GM18907 (cell line): ENCODE measurements around the gene PSMB10.
"Not testable (repeated sequence)": the region's sequence is repeated elsewhere in the genome, so short reads cannot be mapped to it uniquely, and the experiment has no call there.

Experiments
- ATAC-seq: cut with Tn5 transposase; IDR thresholded peaks from one replicate; pipeline ENCODE4 v1.9.1; 2021; ENCODE audit warnings: mild to moderate bottlenecking, moderate library complexity; ENCODE audit not compliant: unreplicated experiment

Gene PSMB10

DNA sequence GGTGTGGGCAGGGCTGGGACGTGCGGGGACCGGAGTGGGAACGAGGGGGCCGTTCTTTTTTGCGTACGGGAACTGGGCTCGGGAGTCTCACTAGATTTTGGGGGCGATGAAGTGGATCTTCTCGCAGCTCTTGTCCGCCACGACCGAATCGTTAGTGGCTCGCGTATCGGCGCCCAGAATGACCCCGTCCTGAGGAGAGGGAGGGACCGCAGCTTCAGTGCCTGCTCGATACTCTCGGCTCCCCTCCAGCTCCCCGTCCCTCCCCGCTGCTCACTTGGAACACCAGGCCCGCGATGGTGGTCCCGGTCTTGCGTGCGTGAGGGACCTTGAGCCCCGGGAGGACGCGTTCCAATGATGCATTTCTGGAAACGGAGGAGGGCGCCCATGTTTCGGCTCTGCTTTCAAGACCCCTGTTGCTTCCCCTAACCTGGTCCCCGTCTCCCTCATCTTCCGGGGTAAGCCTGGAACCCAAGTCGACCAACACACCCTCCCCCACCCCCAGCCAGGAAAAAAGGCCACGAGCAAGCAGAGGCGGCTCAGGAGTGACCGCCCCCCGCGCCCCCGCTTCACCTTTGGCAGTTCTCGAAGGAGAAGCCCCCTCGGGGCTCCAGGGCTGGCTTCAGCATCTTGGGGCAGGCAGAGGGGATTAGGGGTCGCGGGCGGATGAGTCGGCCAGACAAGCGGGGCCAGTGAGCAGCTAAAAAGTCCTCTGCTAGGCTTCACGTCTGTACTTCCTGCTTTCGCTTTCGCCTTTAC lies at the start of gene PSMB10:
PSMB10 (minus strand) TSS at position 727 of the 756 bp plus-strand sequence; CDS start at position 626, 101 bp downstream.
- ATAC-seq: peak; percentile 1

DNA sequence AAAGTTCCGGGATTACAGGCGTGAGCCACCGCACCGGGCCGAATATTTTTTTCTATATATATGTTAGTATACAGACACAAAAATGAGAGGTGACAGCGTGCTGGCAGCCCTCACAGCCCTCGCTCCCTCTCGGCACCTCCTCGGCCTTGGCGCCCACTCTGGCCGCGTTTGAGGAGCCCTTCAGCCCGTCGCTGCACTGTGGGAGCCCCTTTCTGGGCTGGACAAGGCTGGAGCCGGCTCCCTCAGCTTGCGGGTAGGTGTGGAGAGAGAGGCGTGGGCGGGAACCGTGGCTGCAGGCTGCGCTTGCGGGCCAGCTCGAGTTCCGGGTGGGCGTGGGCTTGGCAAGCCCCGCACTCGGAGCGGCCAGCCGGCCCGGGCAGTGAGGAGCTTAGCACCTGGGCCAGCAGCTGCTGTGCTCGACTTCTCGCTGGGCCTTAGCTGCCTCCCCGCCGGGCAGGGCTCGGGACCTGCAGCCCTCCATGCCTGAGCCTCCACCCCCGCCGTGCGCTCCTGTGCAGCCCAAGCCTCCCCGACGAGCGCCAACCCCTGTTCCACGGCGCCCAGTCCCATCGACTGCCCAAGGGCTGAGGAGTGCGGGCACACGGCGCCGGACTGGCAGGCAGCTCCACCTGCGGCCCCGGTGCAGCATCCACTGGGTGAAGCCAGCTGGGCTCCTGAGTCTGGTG lies 45.5 kb upstream of the PSMB10 start:
- no peak for ATAC-seq

DNA sequence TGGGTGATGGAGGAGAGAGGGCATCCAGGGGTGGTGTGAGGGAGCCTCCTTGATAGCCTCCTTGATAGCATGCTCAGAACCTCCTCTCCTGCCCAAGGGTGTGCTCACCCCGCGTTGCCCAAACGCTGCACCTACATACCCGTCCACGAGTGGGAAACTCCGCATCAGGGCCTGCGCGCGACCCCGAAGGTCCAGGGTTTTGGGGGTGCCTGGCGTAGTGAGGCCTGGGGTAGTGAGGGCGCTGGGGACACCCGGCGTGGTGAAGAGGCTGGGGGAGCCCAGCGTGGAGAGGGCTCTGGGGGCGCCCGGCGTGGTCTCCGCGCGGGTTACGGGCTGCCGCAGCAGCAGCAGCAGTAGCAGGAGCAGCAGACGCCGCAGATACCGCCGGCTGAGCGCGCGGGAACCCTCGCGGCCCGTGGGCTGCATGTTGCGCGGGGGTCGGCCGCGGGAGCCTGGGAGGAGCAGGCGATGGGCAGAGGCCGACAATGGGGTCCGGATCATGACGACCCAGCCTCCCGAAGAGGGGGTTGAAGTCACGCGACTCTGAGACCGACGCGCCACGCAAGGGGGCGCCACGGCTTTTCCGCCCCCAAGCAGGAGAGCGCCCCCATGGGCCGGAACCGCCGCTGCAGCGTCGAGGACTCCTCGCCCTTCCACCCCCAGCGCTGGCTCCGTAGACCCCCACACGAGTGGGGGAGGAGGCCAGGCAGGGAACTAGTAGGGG lies 43.5 kb upstream of the PSMB10 start, which contains the start of gene DPEP3:
DPEP3 (minus strand) TSS at position 545 of the 724 bp plus-strand sequence; CDS start at position 426, 119 bp downstream.
- no peak for ATAC-seq

DNA sequence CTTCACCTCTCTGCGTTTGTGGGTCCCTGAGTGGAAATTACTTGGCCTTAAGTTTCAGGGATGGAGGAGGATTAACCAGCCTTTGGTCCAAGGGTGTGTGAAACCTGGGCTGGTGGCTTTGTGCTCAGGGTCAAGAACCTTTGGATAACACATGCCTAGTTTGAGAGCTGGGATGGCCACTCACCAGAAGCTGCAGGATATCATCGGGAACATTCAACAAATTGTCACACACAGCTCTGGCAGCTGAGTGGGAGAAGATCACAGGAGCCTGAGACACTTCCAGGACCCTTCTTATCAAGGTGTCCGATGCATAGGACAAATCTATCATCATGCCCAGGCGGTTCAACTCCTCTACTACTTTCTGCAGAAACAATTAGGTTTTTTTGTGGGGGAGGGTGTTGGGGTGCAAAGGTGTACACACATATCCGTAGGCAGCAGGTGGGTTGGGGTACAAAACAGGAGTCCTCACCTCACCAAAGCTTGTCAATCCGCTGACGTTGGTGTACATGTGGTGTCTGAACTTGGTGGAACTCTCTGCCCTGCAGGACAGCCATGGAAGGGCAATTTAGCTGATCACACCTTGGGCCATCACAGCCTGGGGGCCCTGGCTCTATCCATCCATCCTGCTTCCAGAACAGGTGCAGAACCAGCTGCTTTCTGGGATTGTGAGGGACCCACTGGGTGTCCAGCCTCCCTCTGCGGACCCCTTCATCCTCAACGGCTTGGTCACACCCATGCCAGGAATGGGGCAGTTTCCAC lies 41.0 kb upstream of the PSMB10 start:
- ATAC-seq: no peak

DNA sequence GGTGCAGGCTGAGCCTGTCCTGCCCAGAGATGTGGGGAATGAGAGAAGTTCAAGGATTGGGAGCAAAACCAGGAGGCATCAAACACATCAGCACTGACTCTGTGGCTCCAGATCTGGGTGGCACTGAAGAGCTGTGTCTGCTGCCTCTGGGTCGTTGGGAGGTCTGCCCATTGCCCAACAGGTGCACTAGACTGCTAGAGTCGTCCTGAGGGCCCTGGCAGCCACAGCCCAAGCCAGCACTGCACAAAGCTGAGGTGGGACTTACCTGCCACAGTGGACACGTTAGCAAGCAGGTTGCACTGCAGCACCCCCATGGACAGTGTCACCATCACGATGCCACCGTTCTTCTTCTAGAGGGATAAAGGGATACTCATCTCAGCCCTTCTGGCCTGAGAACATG lies 40.4 kb upstream of the PSMB10 start:
- ATAC-seq: no peak

DNA sequence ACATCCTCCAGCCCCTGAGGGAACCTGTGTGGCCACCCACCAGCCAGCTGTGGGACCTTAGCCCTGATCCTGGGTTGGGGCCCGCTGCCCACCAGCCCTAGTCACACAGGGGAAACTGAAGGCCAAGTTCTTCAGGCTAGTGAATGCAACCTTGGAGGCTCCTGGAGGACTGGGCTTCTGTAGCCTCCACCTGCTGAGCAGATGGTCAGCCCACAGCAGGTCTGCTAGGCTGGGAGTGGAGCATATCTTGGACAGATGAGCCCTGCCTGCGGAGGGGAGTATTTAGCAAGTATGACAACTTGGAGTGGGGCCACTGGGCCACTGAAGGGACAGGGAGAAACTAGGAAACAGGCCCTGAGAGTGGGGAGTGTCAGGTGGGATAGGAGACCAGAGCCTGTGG lies 39.6 kb upstream of the PSMB10 start:
- no peak for ATAC-seq

DNA sequence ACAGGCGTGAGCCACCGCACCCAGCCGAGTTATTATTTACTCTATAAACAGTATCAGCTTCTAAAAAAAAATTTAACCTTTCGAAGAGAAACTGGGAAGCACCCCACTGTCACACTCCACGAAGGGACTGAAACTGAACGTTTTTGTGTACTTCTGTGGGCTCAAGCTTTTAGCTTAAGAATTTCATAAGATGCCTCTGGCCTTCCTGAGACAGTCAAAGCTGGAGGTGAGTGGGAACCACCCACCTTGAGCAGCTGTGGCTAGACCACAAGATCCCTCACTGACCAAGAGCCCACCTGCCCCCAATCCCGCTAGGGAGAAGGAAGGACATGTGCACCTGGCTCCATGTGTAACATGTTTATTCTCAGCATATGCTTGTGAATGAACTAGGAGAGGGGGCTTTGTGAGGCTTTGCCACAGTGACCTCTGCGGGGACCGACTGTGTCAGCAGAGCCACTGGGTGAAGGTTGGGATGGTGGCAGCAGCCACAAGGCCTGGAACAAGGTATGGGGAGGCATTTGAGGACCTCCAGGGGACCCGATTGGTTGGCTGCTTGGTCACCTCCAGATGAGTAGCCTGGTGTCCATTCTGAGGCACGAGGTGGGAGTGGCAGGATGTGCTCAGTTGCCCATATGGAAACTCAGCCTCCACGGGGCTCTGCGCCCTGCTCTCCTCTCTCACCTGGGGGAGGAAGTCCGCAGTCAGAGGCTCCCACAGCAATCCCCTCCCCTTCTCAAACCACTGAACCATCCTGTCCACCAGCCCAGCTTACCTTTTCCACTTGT lies 38.9 kb upstream of the PSMB10 start:
- no peak for ATAC-seq

DNA sequence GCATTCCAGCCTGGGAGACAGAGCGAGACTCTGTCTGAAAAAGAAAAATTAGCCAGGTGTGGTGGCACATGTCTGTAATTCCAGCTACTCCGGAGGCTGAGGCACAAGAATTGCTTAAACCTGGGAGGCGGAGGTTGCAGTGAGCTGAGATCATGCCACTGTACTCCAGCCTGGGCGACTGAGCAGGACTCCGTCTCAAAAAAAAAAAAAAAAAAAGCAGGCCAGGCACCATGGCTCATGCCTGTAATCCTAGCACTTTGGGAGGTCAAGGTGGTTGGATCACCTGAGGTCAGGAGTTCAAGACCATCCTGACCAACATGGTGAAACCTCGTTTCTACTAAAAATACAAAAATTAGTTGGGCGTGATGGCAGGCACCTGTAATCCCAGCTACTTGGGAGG lies 35.6 kb upstream of the PSMB10 start:
- not testable (repeated sequence) for ATAC-seq

DNA sequence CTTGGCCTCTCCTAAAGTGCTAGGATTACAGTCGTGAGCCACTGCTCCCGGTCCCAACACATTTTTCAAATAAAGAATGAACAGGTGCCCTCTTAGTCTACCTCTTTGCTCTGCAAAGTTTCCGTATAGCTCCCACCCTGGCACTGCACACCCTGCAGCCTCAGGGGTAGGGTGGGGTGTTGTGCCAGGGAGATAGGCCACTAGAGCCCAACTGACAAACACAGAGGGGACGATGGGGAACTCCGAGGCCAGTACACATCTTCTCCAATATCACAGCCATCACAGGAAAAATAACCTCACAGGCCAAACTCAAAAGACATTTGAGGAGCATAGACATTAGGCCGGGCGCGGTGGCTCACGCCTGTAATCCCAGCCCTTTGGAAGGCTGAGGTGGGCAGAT lies 34.5 kb upstream of the PSMB10 start:
- ATAC-seq: no peak

DNA sequence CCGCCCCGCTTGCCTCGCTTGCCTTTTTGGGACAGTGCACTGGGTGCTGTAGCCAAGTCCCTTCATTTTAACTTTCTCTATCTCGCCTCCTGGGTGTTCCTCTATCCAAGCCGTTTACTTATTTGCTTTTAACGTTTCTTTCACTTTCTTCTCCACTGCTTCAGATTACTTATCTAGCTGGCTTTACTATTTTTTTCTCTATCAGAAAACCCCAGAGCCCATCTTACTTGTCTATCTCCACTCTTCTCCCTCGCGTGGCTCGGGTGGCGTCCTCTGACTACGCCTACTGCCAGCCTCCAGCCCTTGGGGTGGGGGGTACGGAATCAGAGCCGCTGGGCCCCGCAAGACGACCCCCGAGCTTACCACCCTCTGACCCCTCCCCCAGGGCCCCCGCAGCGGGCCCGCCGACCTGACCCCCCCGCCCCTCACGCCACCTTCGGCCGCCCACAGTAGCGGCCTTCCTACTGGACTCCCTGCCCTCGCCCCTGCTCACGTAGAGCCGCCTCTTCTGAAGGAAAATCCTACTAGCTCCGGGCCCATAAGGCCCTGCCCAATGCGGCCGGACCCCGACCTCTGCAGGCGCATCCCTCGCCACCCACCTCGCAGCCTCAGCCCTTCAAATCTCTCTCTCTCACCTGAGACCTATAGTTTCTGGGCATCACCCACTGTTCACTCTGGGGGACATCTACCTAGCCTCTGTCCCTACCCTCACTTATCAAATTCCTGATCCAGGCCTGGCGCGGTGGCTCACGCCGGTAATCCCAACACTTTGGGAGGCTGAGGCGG lies 32.8 kb upstream of the PSMB10 start:
- peak; percentile 6 for ATAC-seq

DNA sequence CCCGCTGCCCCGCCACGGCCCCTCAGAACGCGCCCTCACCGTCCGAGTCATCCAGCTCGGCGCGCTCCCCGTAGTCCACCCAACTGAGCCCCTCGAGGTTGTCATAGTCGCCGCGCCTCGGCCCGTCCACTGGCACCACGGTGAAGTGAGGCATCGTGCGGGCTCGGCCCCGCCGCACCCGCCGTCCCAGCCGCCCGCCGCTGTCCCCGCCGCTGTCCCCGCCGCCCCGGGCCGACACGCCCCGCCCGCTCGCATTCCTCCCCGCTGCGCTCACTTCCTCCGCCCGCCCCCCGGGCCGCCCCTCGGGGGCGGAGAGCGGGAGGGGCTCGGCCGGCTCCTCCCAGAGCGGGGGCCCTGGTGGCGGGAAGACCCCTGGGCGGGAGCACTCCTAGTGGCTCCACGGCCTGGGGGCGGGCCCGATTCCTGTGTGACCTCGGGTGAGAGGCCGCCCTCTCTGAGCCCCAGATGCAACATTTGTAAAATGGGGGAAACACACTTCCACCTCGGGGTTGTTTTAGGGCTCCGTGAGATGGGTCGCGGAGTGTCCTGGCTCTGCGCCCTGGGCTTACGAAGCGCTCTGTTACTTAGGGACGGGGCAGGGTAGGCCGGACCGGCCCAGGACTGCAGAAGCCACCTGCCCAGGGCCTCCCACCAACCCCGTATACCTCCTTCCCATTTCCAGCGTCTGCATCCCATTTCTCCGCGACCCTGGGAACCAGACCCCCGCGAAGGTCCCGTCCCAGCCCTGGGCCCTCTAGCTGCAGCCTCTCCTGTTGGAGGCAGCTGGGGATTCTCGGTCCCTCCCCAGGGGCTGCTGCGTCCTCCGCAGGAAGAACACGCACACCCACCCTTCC lies 32.0 kb upstream of the PSMB10 start, which contains the start of gene SLC12A4:
SLC12A4 (minus strand) TSS at position 238 of the 854 bp plus-strand sequence; CDS start at position 154, 84 bp downstream.
- ATAC-seq: peak; percentile 70

DNA sequence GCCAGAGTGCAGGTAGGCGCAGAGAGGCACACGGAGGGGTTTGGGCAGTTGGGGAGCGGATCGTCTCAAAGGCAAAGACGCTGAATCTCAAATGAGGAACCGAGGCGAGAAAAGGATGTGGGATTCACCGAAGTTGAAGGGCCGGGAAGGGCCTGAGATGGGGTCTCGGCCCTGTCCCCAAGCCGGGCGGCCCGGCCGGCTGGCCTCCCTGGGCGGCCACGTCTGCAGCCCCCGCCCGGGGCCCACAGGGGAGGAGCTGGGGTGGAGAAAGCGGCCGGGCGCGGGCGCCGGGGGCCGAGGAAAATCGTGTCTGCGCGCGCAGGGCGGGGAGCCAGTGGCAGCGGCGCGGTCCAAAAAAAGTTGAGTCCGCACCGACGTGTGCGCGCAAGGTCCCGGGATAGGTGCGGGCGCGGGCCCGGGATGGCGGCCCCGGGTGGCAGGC lies 31.3 kb upstream of the PSMB10 start:
- peak; percentile 23 for ATAC-seq

DNA sequence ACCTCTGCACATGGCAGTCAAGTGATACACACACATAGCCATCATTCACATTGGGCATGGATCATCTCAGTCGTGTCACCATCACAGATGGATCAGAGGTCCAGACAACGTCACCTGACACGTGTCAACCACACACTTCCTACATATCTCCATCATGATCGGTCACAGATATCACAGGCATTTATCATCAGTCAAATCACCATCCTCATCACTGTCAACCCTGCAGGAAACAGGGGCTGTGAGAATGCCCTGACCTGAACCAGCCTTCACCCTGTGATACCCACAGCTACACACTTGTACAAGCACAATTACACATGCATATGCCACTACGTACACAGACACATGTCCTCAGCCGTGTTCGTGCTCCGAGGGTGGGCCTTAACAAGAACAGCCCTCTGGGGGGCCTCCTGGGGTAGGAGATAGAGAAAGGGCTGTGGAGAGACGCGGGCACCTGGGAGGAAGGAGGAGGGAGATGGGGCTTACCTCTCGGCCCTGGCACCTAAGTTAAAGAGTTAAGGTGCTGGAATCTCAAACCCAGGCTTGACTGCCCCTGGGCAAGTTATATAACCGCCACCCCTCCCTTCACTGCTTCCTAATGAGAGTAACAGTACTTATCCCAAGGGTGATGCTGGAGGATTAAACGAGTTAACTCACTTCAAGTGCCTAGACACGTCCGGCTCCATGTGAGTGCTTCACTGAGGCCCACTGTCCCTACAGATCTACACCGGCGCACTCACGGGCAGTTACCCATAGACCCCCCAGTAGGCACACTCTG lies 30.7 kb upstream of the PSMB10 start:
- ATAC-seq: no peak

DNA sequence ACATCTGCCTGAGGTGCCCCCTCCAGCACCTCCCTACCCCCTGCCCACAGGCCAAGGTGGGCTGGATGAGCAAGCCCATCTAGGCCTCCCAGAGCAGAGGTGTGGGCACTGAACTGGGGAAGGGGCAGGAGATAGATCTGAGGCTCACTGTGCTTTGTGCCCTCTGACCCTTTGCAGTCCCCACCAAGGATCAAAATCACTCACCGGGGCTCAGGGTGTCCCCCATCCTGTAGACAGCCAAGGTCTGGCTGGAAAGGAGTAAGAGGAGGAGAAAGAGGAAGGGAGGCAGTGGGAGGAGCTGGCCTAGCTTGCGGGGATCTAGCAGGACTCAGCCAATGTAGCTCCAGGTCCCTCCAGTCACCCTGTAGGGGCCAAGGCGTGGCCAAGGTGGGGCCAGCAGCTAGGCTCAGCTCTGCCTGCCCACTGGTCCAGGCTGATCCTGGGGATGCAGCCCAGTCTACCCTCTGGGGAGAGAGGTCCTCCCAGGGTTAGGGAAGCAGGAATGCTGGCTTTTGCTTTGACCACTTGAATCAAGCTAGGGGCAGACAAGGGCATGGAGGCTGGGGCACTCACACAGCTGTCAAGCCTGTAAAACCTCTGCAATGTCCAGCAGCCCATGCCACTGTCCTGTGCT lies 30.0 kb upstream of the PSMB10 start:
- no peak for ATAC-seq

DNA sequence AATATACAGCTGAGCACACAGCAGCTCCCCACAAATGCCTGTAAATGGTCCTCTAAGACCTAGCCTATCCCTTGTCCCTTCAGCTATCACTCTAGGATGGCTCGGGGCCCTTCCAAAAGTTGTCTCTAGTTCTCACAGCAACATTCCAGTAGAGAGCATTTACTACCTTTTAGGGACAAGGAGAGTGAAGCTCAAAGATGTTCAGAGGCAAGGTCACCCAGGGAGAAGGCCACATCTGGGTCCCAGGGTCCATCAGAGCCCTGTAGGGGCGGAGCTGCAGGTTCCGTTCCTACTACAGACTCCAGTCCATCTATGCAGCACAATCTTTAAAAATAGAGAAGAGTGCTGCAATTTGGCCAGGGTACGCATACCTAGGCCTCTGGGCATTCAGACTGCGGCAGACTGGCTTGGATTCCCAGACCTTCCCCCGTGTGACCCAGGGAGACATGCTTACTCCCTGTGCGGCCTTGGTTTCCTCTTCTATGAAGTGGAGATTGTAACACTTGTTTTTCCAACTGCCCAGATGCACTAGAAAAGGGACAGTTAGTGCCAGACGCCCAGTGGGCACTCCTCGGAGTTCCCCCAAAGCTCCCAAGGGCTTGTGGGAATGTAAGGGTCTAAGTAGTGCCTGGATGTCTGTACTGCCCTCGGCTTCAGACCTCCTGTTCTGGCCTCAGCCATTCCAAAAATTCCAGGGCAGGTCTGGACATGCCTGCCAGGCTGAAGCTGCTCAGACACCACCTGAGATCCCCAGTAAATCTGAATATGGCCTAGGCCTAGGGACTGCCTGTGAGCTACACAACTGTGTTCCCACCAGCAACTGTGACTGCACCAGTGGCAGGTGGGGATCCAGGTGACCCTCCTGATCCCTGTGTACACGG lies 29.3 kb upstream of the PSMB10 start:
- no peak for ATAC-seq
